PC-3 (cell line): ENCODE measurements around the gene STK33. TPM values are rescaled to one million over a fixed set of nuclear protein-coding genes. Genes with fewer than 3 reads are reported as not detected.

ENCODE experiments used
- ATAC-seq: fragments of 200-7000 bp; cut with Tn5 transposase; 2 replicates; pipeline ENCODE4 v1.9.1; 2020; ENCODE audit warnings: mild to moderate bottlenecking, moderate library complexity
- BruUV-seq: library from RNA; stranded (reverse); fragments of 400-500 nt; replicated peaks from 2 replicates; lab custom pipeline; 2021; lab: Mats Ljungman, UMichigan
- CTCF ChIA-PET: fragments of 300-600 bp; sonication (Branson Sonifier 250); formaldehyde crosslinking; loops from one replicate; lab custom pipeline; 2022; ENCODE audit warnings: antibody characterized with exemption; lab: Charles Lee
- POLR2A ChIA-PET: fragments of 300-600 bp; sonication (Branson Sonifier 250); formaldehyde crosslinking; loops from one replicate; lab custom pipeline; 2022; ENCODE audit warnings: antibody characterized with exemption; ENCODE audit not compliant: unreplicated experiment; lab: Charles Lee
- DNase-seq: peaks from one replicate; pipeline ENCODE4 v3.0.0-alpha.2; 2015
- H2AFZ ChIP-seq: fragments of 300-600 bp; sonication (generic); 2 replicates; pipeline ENCODE4 v1.6.0; 2016; ENCODE audit warnings: antibody characterized with exemption, low read length
- H3F3A ChIP-seq: fragments of 300-600 bp; sonication (generic); one replicate; pipeline ENCODE4 v1.6.0; 2017; ENCODE audit warnings: antibody characterized with exemption, low read length, control low read depth, mild to moderate bottlenecking; ENCODE audit not compliant: unreplicated experiment
- H3K27ac ChIP-seq: fragments of 300-600 bp; sonication (generic); 2 replicates; pipeline ENCODE4 v1.5.1; 2016; ENCODE audit warnings: mild to moderate bottlenecking, low read length
- H3K27me3 ChIP-seq: fragments of 300-600 bp; sonication (generic); 2 replicates; pipeline ENCODE4 v1.6.1; 2016; ENCODE audit warnings: low read length, mixed read lengths
- H3K36me3 ChIP-seq: fragments of 300-600 bp; sonication (generic); 2 replicates; pipeline ENCODE4 v1.6.1; 2016; ENCODE audit warnings: low read depth, mixed run types, low read length, mixed read lengths
- H3K4me1 ChIP-seq: fragments of 300-600 bp; sonication (generic); 2 replicates; pipeline ENCODE4 v1.5.1; 2016; ENCODE audit warnings: low read length; ENCODE audit not compliant: insufficient read depth
- H3K4me2 ChIP-seq: fragments of 300-600 bp; sonication (generic); 2 replicates; pipeline ENCODE4 v1.6.0; 2016; ENCODE audit warnings: low read length
- H3K4me3 ChIP-seq: fragments of 300-600 bp; sonication (generic); 2 replicates; pipeline ENCODE4 v1.5.1; 2016; ENCODE audit warnings: mild to moderate bottlenecking, low read length, mixed read lengths
- H3K79me2 ChIP-seq: fragments of 300-600 bp; sonication (generic); 2 replicates; pipeline ENCODE4 v1.6.1; 2017; ENCODE audit warnings: low read length, mixed read lengths
- H3K9ac ChIP-seq: fragments of 300-600 bp; sonication (generic); 2 replicates; pipeline ENCODE4 v1.6.0; 2016; ENCODE audit warnings: mild to moderate bottlenecking, low read length
- H3K9me2 ChIP-seq: fragments of 300-600 bp; sonication (generic); replicated peaks from 2 replicates; pipeline ENCODE4 v1.6.1; 2016; ENCODE audit warnings: mixed run types, low read length, mixed read lengths
- H3K9me3 ChIP-seq: fragments of 300-600 bp; sonication (generic); 2 replicates; pipeline ENCODE4 v1.6.1; 2016; ENCODE audit warnings: low read length, mixed read lengths
- H4K20me1 ChIP-seq: fragments of 300-600 bp; sonication (generic); 2 replicates; pipeline ENCODE4 v1.6.1; 2016; ENCODE audit warnings: low read length, mixed read lengths
- CTCF ChIP-seq: fragments of 300-600 bp; sonication (generic); conservative IDR thresholded peaks from 2 replicates; pipeline ENCODE4 v1.5.1; 2017; ENCODE audit warnings: antibody characterized with exemption, low read depth, mild to moderate bottlenecking, low read length
- EZH2 ChIP-seq: fragments of 300-600 bp; sonication (generic); IDR thresholded peaks from one replicate; pipeline ENCODE4 v1.6.1; 2017; ENCODE audit warnings: antibody characterized with exemption, mild to moderate bottlenecking, low read length; ENCODE audit not compliant: unreplicated experiment
- EZH2phosphoT487 ChIP-seq: fragments of 300-600 bp; sonication (generic); IDR thresholded peaks from 2 replicates; pipeline ENCODE4 v1.6.1; 2018; ENCODE audit warnings: mild to moderate bottlenecking, antibody characterized with exemption, low read length, borderline replicate concordance
- intact Hi-C: fragments of 100-400 bp; cut with micrococcal nuclease; formaldehyde crosslinking; loops from 2 replicates; pipeline ENCODE4 v1.9.0; 2023
- total RNA-seq: library from RNA; depleted of rRNA; stranded (reverse); fragments of >200 nt; gene quantifications from 2 replicates; pipeline ENCODE4 v1.2.3, GENCODE V29; 2014

STK33 gene
- total RNA-seq, 1 experiment from 2014 or later: not detected

DNA sequence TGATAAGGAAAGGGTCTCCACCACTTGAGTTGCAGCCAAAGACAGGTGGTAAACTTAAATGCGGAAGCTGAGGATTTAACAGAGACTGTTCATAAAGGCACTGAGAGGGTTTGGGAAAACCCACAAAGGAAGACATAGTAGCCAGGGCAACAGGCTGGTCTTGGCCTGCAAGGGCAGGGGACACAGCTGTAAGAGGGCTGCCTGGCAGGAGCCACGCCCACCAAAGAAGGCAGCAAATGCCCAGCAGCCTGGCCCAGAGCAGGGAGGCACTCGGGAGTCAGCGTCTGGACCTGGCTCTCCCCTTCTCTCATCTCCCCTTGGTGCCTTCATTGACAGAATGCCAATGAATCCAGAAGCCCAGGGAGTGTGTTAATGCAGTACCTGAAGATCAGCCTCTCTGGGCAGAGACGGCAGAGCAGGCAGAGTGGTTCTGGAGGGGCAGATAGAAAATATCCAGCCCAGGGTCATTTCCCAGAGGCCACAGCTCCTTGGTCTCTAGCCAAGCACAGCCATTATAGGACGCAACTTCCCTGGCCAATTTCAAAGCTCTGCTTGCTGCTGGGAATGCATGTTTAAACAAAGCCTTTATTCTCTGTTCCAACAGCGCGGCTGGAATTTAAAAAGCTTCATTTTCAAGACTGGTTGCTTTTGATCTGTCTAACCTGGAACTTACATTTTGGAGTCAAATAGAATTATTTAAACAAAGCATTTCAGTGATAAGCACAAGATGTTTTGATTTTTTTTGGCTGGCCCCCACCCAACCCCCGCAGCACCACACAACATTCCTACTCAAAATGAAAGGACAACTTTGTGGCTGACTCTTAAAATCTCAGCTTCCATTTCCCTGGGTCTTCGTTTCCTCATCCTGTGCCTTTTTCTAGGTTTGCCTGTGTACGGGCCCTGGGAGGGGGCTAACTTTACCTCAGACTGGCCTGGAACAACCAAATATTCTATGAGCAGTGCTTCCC, 204.7 kb downstream of the STK33 start:
- Histone ChIP-seq H3K79me2 (no peaks in the 10 kb centered on the region), H3K9me3 (no peaks in the 10 kb centered on the region), H3K4me3 (no peak overlapping the region), H3K36me3 (no peaks in the 10 kb centered on the region), H4K20me1 (no peaks in the 10 kb centered on the region), H3K27ac (no peak overlapping the region), H3K9me2 (no peaks in the 10 kb centered on the region), H2AFZ (no peak overlapping the region), H3K9ac (no peak overlapping the region), H3F3A (no peaks in the 10 kb centered on the region), H3K4me1 (no peaks in the 10 kb centered on the region), H3K27me3 (peaks cover 76% of the 10 kb centered on the region), H3K4me2 (no peak overlapping the region)
- DNase-seq (no peak), ATAC-seq (no peak)
- BruUV-seq: no TSS peak
- POLR2A ChIA-PET: no interaction called here
- CTCF ChIA-PET: no interaction called here
- TF ChIP-seq EZH2phosphoT487 (no peak), CTCF (no peak), EZH2 (no peak)
- intact Hi-C loops: no loop called here

DNA sequence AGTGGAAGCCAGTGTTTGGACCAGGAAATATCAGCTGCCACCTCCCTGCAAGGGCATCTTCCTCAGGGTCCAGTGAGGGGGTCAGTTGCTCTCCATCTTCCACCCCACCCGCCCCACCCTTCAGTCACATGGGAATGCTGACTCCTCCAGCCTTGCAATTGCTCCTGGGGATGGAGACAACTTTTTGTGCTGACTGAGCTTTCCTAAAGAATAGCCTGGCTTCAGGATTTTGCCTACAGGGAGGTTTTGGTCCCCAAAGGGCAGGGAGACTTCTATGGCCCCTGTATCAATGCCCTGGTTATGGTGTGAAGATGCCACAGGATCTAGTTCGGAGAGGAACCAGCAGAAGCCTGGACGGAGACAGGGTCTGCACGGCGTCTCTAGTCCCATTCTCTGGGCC, 206.3 kb downstream of the STK33 start:
- Histone ChIP-seq H3K4me1 (no peaks in the 10 kb centered on the region), H3K36me3 (no peaks in the 10 kb centered on the region), H3K4me2 (no peak overlapping the region), H3K9ac (no peak overlapping the region), H4K20me1 (no peaks in the 10 kb centered on the region), H3K4me3 (no peak overlapping the region), H3K27me3 (peaks cover 61% of the 10 kb centered on the region), H3K27ac (no peak overlapping the region), H3K9me3 (no peaks in the 10 kb centered on the region), H3F3A (no peaks in the 10 kb centered on the region), H2AFZ (no peak overlapping the region), H3K79me2 (no peaks in the 10 kb centered on the region), H3K9me2 (no peaks in the 10 kb centered on the region)
- BruUV-seq: no TSS peak
- ATAC-seq (no peak), DNase-seq (no peak)
- TF ChIP-seq EZH2phosphoT487 (no peak), CTCF (no peak), EZH2 (no peak)
- intact Hi-C loops: no loop called here
- ChIA-PET POLR2A (no interaction called here), CTCF (no interaction called here)

DNA sequence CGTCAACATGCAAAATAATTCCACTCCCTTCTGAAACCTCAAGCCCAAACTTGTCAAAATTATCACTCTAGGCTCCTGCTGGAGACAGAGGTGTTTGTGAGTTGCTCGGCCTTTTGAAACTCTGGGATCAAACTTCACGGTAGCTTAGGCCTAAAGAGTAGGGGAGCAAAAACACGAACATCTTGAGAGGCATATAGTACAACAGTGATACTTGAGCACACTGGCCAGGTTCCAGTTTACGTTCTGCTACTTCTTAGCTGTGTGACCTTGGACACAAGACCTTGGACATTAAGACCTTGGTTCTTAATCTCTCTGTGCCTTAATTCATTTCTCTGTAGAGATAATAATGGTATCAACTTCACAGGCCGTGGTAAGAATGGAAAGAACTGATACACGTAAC, 206.9 kb downstream of the STK33 start:
- CTCF ChIA-PET: no interaction called here
- Histone ChIP-seq H3K36me3 (no peaks in the 10 kb centered on the region), H3K4me1 (no peaks in the 10 kb centered on the region), H2AFZ (no peak overlapping the region), H4K20me1 (no peaks in the 10 kb centered on the region), H3K79me2 (no peaks in the 10 kb centered on the region), H3F3A (no peaks in the 10 kb centered on the region), H3K9me3 (no peaks in the 10 kb centered on the region), H3K9ac (no peak overlapping the region), H3K4me3 (no peak overlapping the region), H3K4me2 (no peak overlapping the region), H3K27ac (no peak overlapping the region), H3K27me3 (peaks cover 56% of the 10 kb centered on the region), H3K9me2 (no peaks in the 10 kb centered on the region)
- POLR2A ChIA-PET: no interaction called here
- DNase-seq: no peak
- no TSS peak for BruUV-seq
- TF ChIP-seq EZH2 (no peak), EZH2phosphoT487 (no peak), CTCF (no peak)
- ATAC-seq: no peak
- intact Hi-C loops: no loop called here
